LNCAP (cell line): ENCODE results near the gene UBAP1L.

Source experiments
- TF ChIP-seq, protein P1 (sequence below): fragments of 450-650 bp; IDR thresholded peaks from 2 replicates; pipeline ENCODE4 v1.5.1; 2017; ENCODE audit warnings: mild to moderate bottlenecking

The UBAP1L gene

DNA sequence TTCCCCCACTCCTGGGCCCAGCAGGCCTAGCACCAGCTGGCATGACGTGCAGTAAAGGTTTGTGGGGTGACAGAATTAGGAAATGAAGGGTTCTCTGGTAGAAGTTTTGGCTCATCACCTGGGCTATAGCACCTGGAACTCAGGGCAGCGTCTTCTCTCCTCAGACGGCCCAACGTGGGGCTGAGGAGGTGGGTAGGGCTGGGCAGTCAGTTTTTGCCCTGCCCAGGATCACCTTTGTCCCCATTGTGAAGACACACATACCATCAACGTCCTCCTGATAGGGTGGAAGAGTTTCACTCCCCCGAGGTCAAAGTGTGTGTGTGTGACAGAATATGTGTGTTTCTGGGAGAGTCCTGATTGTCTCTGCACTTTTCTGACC, 26.4 kb downstream of the UBAP1L start:
- TF ChIP-seq, protein P1, sequence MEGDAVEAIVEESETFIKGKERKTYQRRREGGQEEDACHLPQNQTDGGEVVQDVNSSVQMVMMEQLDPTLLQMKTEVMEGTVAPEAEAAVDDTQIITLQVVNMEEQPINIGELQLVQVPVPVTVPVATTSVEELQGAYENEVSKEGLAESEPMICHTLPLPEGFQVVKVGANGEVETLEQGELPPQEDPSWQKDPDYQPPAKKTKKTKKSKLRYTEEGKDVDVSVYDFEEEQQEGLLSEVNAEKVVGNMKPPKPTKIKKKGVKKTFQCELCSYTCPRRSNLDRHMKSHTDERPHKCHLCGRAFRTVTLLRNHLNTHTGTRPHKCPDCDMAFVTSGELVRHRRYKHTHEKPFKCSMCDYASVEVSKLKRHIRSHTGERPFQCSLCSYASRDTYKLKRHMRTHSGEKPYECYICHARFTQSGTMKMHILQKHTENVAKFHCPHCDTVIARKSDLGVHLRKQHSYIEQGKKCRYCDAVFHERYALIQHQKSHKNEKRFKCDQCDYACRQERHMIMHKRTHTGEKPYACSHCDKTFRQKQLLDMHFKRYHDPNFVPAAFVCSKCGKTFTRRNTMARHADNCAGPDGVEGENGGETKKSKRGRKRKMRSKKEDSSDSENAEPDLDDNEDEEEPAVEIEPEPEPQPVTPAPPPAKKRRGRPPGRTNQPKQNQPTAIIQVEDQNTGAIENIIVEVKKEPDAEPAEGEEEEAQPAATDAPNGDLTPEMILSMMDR: no peak

DNA sequence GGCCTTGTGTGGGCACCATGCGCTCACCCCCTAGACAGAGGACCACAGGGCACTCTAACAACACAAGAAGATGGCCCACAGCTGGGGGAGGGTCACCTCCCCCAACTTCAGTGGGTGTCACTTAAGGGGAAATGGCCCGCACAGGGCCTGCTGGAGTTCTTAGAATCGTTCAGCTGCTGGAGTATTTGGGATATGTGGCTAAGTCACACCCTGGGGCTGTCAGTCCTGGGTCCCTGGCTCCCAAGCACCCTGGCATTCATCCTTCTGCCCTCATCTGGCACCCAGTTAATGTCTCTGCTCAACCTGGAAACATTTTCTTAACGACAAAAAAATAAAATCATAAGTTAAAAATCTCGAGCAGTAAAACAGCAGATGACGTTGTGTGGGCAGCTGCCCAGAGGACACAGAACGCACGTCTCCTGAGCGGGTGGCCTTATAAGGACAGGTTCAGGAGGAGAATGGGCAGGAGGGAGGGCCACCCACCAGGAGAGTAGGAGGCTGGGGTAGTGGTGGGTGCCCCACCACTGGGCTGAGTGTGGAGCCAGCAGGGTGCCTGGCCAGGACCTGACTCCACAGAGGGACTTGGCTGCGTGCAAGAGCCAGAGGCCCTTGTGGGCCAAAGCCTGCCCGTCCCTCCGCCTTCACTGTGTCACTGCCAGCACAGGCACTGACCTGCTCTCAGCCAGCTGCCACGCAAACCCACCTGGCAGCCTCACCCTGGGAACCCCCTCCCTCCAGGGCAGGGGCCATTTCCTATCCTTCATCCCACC, 26.9 kb downstream of the UBAP1L start:
- TF ChIP-seq, protein P1: no peak

DNA sequence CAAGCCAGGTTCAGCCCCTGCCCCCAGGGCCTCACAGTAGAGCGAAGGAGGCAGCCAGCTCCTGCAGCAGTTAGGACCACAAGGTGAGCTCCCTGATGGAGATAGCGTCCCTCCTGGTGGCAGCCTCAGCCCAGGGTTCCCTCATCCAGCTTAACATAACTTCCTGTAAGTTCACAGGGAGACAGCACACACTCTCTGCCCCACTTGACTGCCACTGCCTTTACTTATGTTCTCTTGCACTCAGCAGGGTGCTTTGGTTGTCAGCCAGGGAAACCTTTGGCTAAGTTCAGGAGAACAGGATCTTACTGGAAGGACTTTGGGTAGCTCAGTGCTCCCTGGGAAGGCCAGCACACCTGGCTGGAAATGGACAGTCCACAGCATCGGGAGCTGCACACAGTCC, 27.6 kb downstream of the UBAP1L start:
- TF ChIP-seq, protein P1: no peak

DNA sequence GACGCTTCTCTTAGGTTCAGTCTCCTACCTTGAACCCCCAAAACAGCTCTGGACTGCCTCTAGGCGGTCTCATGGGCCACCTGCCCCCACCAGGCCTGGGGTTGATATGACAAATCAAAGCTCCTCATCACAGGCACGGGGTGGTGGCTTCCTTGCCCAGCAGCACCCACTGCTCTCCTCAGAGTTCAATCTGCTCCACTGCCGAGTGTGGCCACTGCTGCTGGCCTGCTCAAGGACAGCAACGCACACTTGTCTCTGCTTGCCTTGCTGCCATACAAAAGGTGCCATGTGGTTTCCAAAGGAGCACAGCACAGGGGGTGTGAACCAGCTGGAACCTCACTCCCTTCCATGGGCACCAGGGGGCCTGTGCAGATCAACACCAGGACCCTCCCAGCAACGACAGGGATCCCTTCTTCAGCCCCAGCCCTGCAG, 28.3 kb downstream of the UBAP1L start:
- TF ChIP-seq, protein P1: no peak

DNA sequence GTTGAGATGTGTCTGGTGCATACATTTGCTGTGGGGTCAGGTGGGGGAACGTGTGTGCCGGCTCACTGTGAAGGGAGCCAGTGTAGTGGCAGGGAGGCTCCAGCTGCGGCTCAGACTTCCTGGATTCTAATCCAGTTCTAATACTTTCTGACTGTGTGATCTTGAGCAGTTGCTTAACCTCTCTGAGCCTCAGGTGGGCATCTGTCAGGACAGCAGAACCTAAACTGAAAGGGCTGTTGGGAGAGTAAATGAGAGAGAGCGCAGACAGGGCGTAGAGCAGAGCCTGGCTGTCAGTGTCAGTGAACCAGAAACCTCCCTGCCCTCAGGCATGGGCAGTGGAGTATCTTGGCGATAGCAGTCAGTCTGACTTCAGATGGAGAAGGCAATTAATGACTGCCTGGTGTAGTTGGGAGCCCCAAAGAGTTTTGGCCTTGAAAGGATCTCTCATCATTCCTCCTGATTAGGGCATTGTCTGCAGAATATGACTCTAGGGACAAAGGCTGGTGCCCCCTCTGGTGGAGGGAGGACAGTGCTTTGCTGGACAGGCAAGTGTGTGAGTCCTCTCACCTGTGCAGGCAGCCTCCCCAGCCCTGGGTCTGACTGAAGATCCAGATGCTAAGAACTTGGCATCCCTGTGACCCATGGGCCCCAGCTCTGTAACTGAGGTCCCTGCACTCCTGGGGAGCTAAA, 28.9 kb downstream of the UBAP1L start:
- TF ChIP-seq, protein P1: peak; percentile 44

DNA sequence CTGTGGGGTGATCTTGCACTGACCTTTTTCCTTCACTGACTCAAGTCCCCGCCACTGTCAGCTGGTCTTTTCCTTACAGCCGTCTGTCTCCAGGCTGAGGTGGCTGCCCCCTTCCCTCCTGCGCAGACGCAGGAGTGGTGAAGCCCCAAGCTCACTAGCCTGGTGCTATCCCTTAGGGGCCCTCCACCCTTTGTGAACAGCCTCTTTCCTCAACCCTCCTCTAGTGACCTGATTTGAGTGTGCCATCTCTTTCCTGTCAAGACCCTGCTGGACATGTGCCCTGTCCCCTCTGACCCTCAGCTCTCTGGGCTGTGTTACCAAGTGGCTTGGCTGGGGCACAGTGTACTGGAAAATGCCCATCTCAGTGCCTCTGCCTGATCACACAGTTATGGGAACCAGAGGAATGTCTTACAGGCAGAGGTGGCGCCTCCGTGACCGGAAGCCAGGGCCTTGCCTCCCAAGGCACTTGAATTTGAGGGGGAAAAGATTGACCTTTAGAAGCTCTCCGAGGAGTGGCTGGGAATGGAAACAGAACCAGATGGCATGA, 29.7 kb downstream of the UBAP1L start:
- TF ChIP-seq, protein P1: no peak

DNA sequence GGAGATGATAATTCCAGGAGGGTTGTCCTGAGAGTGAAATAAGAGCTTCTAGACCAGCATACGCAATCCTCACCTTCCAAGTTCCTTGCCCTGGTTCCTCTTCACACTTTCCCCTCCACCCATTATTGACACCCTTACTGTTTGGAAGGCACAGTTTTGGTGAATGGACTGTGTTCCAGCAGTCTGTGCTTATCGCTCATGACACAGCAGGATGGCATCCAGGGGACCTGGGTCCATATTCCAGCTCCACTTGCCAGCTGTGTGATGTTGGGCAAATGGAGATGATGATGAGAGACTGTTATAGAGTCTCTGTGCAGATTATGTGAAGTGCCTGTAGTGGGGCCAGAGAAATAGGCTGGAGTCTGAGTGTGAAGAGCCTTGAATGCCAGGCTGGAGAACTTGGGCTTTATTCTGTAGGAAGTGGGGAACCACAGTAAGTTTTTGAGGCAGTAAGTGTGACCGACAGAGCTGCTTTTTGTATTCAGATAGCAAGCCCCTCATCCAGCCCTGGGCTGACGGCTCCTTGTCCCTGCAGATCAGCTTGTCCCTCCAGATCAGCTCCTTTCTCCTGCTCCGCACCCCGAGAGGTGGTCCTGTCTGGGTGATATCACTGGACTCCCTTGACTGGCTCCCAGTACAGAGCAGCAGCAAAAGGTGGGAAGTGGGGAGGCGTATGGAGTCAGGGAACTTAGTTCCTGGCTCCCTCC, 30.3 kb downstream of the UBAP1L start:
- TF ChIP-seq, protein P1: no peak
